GM19455 (cell line): ENCODE measurements around the gene KLC1.
"Not testable (repeated sequence)": the region's sequence is repeated elsewhere in the genome, so short reads cannot be mapped to it uniquely, and the experiment has no call there.

Experiments used
- ATAC-seq: cut with Tn5 transposase; IDR thresholded peaks from one replicate; pipeline ENCODE4 v1.9.1; 2021; ENCODE audit not compliant: unreplicated experiment

The KLC1 gene

GRCh38 chr14:103628684-103629502 is at the start of gene KLC1:
Gene KLC1 (plus strand): TSS chr14:103629211. CDS start chr14:103654565, 25,354 bp downstream.
- peak; percentile 65 for ATAC-seq

- ATAC-seq = no peak
Measured at GRCh38 chr14:103581206-103581605, 47.8 kb upstream of the KLC1 start.

- no peak for ATAC-seq
Measured at GRCh38 chr14:103581954-103582703, 46.9 kb upstream of the KLC1 start.

- ATAC-seq = no peak
Measured at GRCh38 chr14:103584326-103584915, 44.6 kb upstream of the KLC1 start.

GRCh38 chr14:103593577-103593976 is 35.4 kb upstream of the KLC1 start:
- peak; percentile 93 for ATAC-seq

GRCh38 chr14:103594265-103594664 is 34.7 kb upstream of the KLC1 start:
- ATAC-seq = no peak

GRCh38 chr14:103597623-103598377 is 31.2 kb upstream of the KLC1 start:
- no peak for ATAC-seq

- no peak for ATAC-seq
Measured at GRCh38 chr14:103600503-103600902, 28.5 kb upstream of the KLC1 start.

- no peak for ATAC-seq
Measured at GRCh38 chr14:103604620-103605019, 24.4 kb upstream of the KLC1 start.

- peak; percentile 81 for ATAC-seq
Measured at GRCh38 chr14:103606963-103607668, 21.9 kb upstream of the KLC1 start.

GRCh38 chr14:103607822-103608221 is 21.2 kb upstream of the KLC1 start:
- ATAC-seq = no peak

GRCh38 chr14:103609081-103609480 is 19.9 kb upstream of the KLC1 start:
- ATAC-seq = not testable (repeated sequence)

GRCh38 chr14:103611215-103611614 is 17.8 kb upstream of the KLC1 start:
- no peak for ATAC-seq

GRCh38 chr14:103613517-103613916 is 15.5 kb upstream of the KLC1 start:
- ATAC-seq = no peak

- no peak for ATAC-seq
Measured at GRCh38 chr14:103616635-103617300, 12.2 kb upstream of the KLC1 start.

- no peak for ATAC-seq
Measured at GRCh38 chr14:103619057-103619456, 10.0 kb upstream of the KLC1 start.

- no peak for ATAC-seq
Measured at GRCh38 chr14:103621860-103622259, 7.2 kb upstream of the KLC1 start.

- no peak for ATAC-seq
Measured at GRCh38 chr14:103623308-103623707, 5.7 kb upstream of the KLC1 start.

GRCh38 chr14:103623883-103624482 is 5.0 kb upstream of the KLC1 start:
- no peak for ATAC-seq
